ENCODE results near the gene ADK.

The ADK gene

GRCh38 chr10:74651565-74651964 lies 500.5 kb downstream of the ADK start:
- DNase-seq (ENCODE audit: low spot score) (no peak), FAIRE-seq (no peak)

GRCh38 chr10:74652664-74653063 lies 501.6 kb downstream of the ADK start:
- DNase-seq (ENCODE audit: low spot score) (no peak), FAIRE-seq (no peak)

GRCh38 chr10:74658511-74658910 lies 507.5 kb downstream of the ADK start:
- DNase-seq (ENCODE audit: low spot score) (no peak), FAIRE-seq (no peak)

- DNase-seq (ENCODE audit: low spot score) (no peak), FAIRE-seq (no peak)
These were observed 511.6 kb downstream of the ADK start for GRCh38 chr10:74662635-74663034.

- FAIRE-seq (no peak), DNase-seq (ENCODE audit: low spot score) (no peak)
These were observed 518.2 kb downstream of the ADK start for GRCh38 chr10:74669210-74669609.

- no peak for DNase-seq (ENCODE audit: low spot score)
These were observed 520.7 kb downstream of the ADK start for GRCh38 chr10:74671716-74672115.

GRCh38 chr10:74672430-74673165 lies 521.6 kb downstream of the ADK start:
- no peak for DNase-seq (ENCODE audit: low spot score)
- no peak for FAIRE-seq

More at GRCh38 chr10:74671716-74672115, 520.7 kb downstream of the ADK start:
- no peak for FAIRE-seq

- DNase-seq (ENCODE audit: low spot score): no peak
- no peak for FAIRE-seq
These were observed 523.9 kb downstream of the ADK start for GRCh38 chr10:74674927-74675326.

GRCh38 chr10:74675484-74675883 lies 524.5 kb downstream of the ADK start:
- DNase-seq (ENCODE audit: low spot score) (no peak), FAIRE-seq (peak; percentile 17)

- FAIRE-seq (no peak), DNase-seq (ENCODE audit: low spot score) (no peak)
These were observed 526.9 kb downstream of the ADK start for GRCh38 chr10:74677951-74678350.

GRCh38 chr10:74681917-74682627 lies 531.1 kb downstream of the ADK start:
- no peak for DNase-seq (ENCODE audit: low spot score)
- FAIRE-seq: no peak

- DNase-seq (ENCODE audit: low spot score): no peak
- no peak for FAIRE-seq
These were observed 532.0 kb downstream of the ADK start for GRCh38 chr10:74683067-74683466.

GRCh38 chr10:74683621-74684364 lies 532.8 kb downstream of the ADK start:
- DNase-seq (ENCODE audit: low spot score): no peak
- FAIRE-seq: no peak

GRCh38 chr10:74684462-74684861 lies 533.4 kb downstream of the ADK start:
- FAIRE-seq (no peak), DNase-seq (ENCODE audit: low spot score) (no peak)

GRCh38 chr10:74685564-74685963 lies 534.5 kb downstream of the ADK start:
- DNase-seq (ENCODE audit: low spot score) (no peak), FAIRE-seq (no peak)

GRCh38 chr10:74690393-74690792 lies 539.4 kb downstream of the ADK start:
- no peak for FAIRE-seq
- DNase-seq (ENCODE audit: low spot score): no peak

GRCh38 chr10:74691164-74691563 lies 540.1 kb downstream of the ADK start:
- no peak for DNase-seq (ENCODE audit: low spot score)
- no peak for FAIRE-seq

GRCh38 chr10:74704629-74705357 lies 553.8 kb downstream of the ADK start:
- no peak for DNase-seq (ENCODE audit: low spot score)
- no peak for FAIRE-seq

GRCh38 chr10:74705358-74705980 lies 554.4 kb downstream of the ADK start:
- FAIRE-seq: no peak
- DNase-seq (ENCODE audit: low spot score): no peak

GRCh38 chr10:74706966-74707365 lies 555.9 kb downstream of the ADK start:
- DNase-seq (ENCODE audit: low spot score) (no peak), FAIRE-seq (peak; percentile 23)

- no peak for FAIRE-seq
These were observed 557.2 kb downstream of the ADK start for GRCh38 chr10:74708246-74708645.

More at GRCh38 chr10:74708246-74708645, 557.2 kb downstream of the ADK start:
- no peak for DNase-seq (ENCODE audit: low spot score)
